GM21515 (cell line): ENCODE data around the gene TNPO2.

Experiments used
- ATAC-seq: cut with Tn5 transposase; IDR thresholded peaks from one replicate; pipeline ENCODE4 v1.9.1; 2021; ENCODE audit not compliant: unreplicated experiment

TNPO2 gene

GRCh38 chr19:12652219-12652618, 71.5 kb downstream of the TNPO2 start:
- no peak for ATAC-seq

- no peak for ATAC-seq
Observed at GRCh38 chr19:12649941-12650340, 73.8 kb downstream of the TNPO2 start.
